Stomach smooth muscle (tissue), 2 donors: Measurements from ENCODE around the gene GPR153.

Source experiments
- H3K27ac ChIP-seq: one replicate; pipeline ENCODE4 v1.7.0; 2013; ENCODE audit warnings: mild to moderate bottlenecking, low read length, inconsistent platforms
- H3K27me3 ChIP-seq, 2 donors: one replicate each; pipeline ENCODE4 v1.7.0; 2013; ENCODE audit warnings: low read length in 2 of 2; ENCODE audit not compliant: insufficient read depth in 2 of 2, control insufficient read depth in 1 of 2
- H3K36me3 ChIP-seq, 2 donors: one replicate each; pipeline ENCODE4 v1.7.0; 2013; ENCODE audit warnings: low read length in 2 of 2; ENCODE audit not compliant: control insufficient read depth in 2 of 2, insufficient read depth in 2 of 2
- H3K4me1 ChIP-seq: one replicate; pipeline ENCODE4 v1.7.0; 2013; ENCODE audit warnings: low read length; ENCODE audit not compliant: control insufficient read depth, insufficient read depth
- H3K4me3 ChIP-seq, 2 donors: one replicate each; pipeline ENCODE4 v1.7.0; 2013; ENCODE audit warnings: low read length in 2 of 2
- H3K9ac ChIP-seq, 2 donors: one replicate each; pipeline ENCODE4 v1.7.0; 2013; ENCODE audit warnings: low read length in 2 of 2, mild to moderate bottlenecking in 1 of 2
- H3K9me3 ChIP-seq, 2 donors: one replicate each; pipeline ENCODE4 v1.7.0; 2013; ENCODE audit warnings: low read length in 2 of 2; ENCODE audit not compliant: control insufficient read depth in 2 of 2
- donor health status: healthy.
- donor health status: Pancreatic carcinoma.

The GPR153 gene

GRCh38 chr1:6269296-6269695 lies 8.4 kb upstream of the GPR153 start:
- Histone ChIP-seq H3K36me3 (no peaks in the 10 kb centered on the region), H3K4me1 (peaks cover 40% of the 10 kb centered on the region), H3K4me3 (no peak overlapping the region), H3K9ac (peak overlapping the region in 1 of 2 donors; percentile 62), H3K27ac (no peak overlapping the region), H3K27me3 (no peaks in the 10 kb centered on the region), H3K9me3 (no peaks in the 10 kb centered on the region)

- Histone ChIP-seq H3K4me1 (peaks cover 45% of the 10 kb centered on the region), H3K27ac (no peak overlapping the region)
Measured at GRCh38 chr1:6268415-6268814, 7.5 kb upstream of the GPR153 start.

GRCh38 chr1:6267686-6268322 lies 6.9 kb upstream of the GPR153 start:
- H3K9ac ChIP-seq: no peak overlapping the region
- H3K36me3 ChIP-seq: no peaks in the 10 kb centered on the region
- H3K27ac ChIP-seq: no peak overlapping the region
- H3K4me1 ChIP-seq: peaks cover 44% of the 10 kb centered on the region
- no peak overlapping the region for H3K4me3 ChIP-seq
- H3K9me3 ChIP-seq: no peaks in the 10 kb centered on the region
- H3K27me3 ChIP-seq: no peaks in the 10 kb centered on the region

More at GRCh38 chr1:6268415-6268814, 7.5 kb upstream of the GPR153 start:
- Histone ChIP-seq H3K4me3 (no peak overlapping the region), H3K9ac (no peak overlapping the region), H3K9me3 (no peaks in the 10 kb centered on the region), H3K27me3 (no peaks in the 10 kb centered on the region), H3K36me3 (no peaks in the 10 kb centered on the region)

- H3K9me3 ChIP-seq: no peaks in the 10 kb centered on the region
- H3K36me3 ChIP-seq: no peaks in the 10 kb centered on the region
- no peak overlapping the region for H3K27ac ChIP-seq
- H3K4me3 ChIP-seq: no peak overlapping the region
- H3K9ac ChIP-seq: no peak overlapping the region
- H3K27me3 ChIP-seq: no peaks in the 10 kb centered on the region
- H3K4me1 ChIP-seq: peaks cover 44% of the 10 kb centered on the region
Measured at GRCh38 chr1:6266641-6267040, 5.7 kb upstream of the GPR153 start.

GRCh38 chr1:6265151-6265550 lies 4.3 kb upstream of the GPR153 start:
- peaks cover 43% of the 10 kb centered on the region for H3K4me1 ChIP-seq
- H3K27me3 ChIP-seq: no peaks in the 10 kb centered on the region
- no peaks in the 10 kb centered on the region for H3K36me3 ChIP-seq
- H3K9me3 ChIP-seq: no peaks in the 10 kb centered on the region
- H3K27ac ChIP-seq: no peak overlapping the region
- H3K4me3 ChIP-seq: no peak overlapping the region
- no peak overlapping the region for H3K9ac ChIP-seq

GRCh38 chr1:6263716-6264115 lies 2.8 kb upstream of the GPR153 start:
- no peak overlapping the region for H3K27ac ChIP-seq
- no peaks in the 10 kb centered on the region for H3K27me3 ChIP-seq

GRCh38 chr1:6262555-6263420 lies 1.9 kb upstream of the GPR153 start:
- peaks cover 39% of the 10 kb centered on the region for H3K4me1 ChIP-seq
- no peaks in the 10 kb centered on the region for H3K9me3 ChIP-seq
- H3K9ac ChIP-seq: no peak overlapping the region
- no peaks in the 10 kb centered on the region for H3K36me3 ChIP-seq
- no peak overlapping the region for H3K4me3 ChIP-seq
- H3K27me3 ChIP-seq: no peaks in the 10 kb centered on the region
- no peak overlapping the region for H3K27ac ChIP-seq

More at GRCh38 chr1:6263716-6264115, 2.8 kb upstream of the GPR153 start:
- Histone ChIP-seq H3K9ac (no peak overlapping the region), H3K4me3 (no peak overlapping the region), H3K4me1 (peaks cover 39% of the 10 kb centered on the region), H3K36me3 (no peaks in the 10 kb centered on the region), H3K9me3 (no peaks in the 10 kb centered on the region)

- no peaks in the 10 kb centered on the region for H3K27me3 ChIP-seq
- no peak overlapping the region for H3K27ac ChIP-seq
- peak overlapping the region in 1 of 2 donors; percentile 51 for H3K9ac ChIP-seq
- peak overlapping the region; percentile 46 to 64 for H3K4me3 ChIP-seq
- no peaks in the 10 kb centered on the region for H3K9me3 ChIP-seq
- no peaks in the 10 kb centered on the region for H3K36me3 ChIP-seq
- H3K4me1 ChIP-seq: peaks cover 39% of the 10 kb centered on the region
Measured at GRCh38 chr1:6261615-6261995, 707 bp upstream of the GPR153 start.

GRCh38 chr1:6260433-6260934 lies 414 bp downstream of the GPR153 start:
- Histone ChIP-seq H3K27me3 (no peaks in the 10 kb centered on the region), H3K27ac (no peak overlapping the region), H3K4me1 (peaks cover 39% of the 10 kb centered on the region), H3K4me3 (peak overlapping the region; percentile 53 to 67), H3K9ac (peak overlapping the region in 1 of 2 donors; percentile 22), H3K9me3 (no peaks in the 10 kb centered on the region), H3K36me3 (no peaks in the 10 kb centered on the region)

- no peaks in the 10 kb centered on the region for H3K9me3 ChIP-seq
- H3K9ac ChIP-seq: no peak overlapping the region
- H3K36me3 ChIP-seq: no peaks in the 10 kb centered on the region
- H3K27me3 ChIP-seq: no peaks in the 10 kb centered on the region
- H3K4me1 ChIP-seq: peaks cover 39% of the 10 kb centered on the region
- no peak overlapping the region for H3K27ac ChIP-seq
- H3K4me3 ChIP-seq: peak overlapping the region; percentile 24 to 67
Measured at GRCh38 chr1:6259491-6260362, 1.2 kb downstream of the GPR153 start.
